Neutrophil (primary cell): ENCODE measurements around the gene ADAMTSL4.
A peak's percentile ranks its signal among the peaks of the same experiment; 100 is the strongest.
"Not testable (repeated sequence)": the region's sequence is repeated elsewhere in the genome, so short reads cannot be mapped to it uniquely, and the experiment has no call there.

Experiments used
- H3K27ac ChIP-seq: fragments of 200-600 bp; sonication (generic); 2 replicates; pipeline ENCODE4 v1.5.1; 2016; ENCODE audit warnings: mild to moderate bottlenecking, moderate library complexity
- H3K27me3 ChIP-seq: fragments of 200-600 bp; sonication (generic); 2 replicates; pipeline ENCODE4 v1.6.0; 2016; ENCODE audit warnings: mild to moderate bottlenecking
- H3K36me3 ChIP-seq: fragments of 200-600 bp; sonication (generic); 2 replicates; pipeline ENCODE4 v1.5.1; 2017
- H3K4me1 ChIP-seq, 2 experiments: fragments of 200-600 bp in 1 of 2; sonication (generic) in 1 of 2; 1 replicate in 1 of 2; 2 replicates in 1 of 2; pipeline versions ENCODE4 v1.5.1 to v1.6.1; 2013 to 2016; ENCODE audit warnings: low read depth in 1 of 2, low read length in 1 of 2, mild to moderate bottlenecking in 1 of 2, moderate library complexity in 1 of 2; ENCODE audit not compliant: control insufficient read depth in 1 of 2, insufficient read depth in 1 of 2
- H3K4me3 ChIP-seq, 2 experiments: fragments of 200-600 bp in 1 of 2; sonication (generic) in 1 of 2; 1 replicate in 1 of 2; 2 replicates in 1 of 2; pipeline ENCODE4 v1.5.1; 2013 to 2016; ENCODE audit warnings: low read depth in 1 of 2, low read length in 1 of 2, mild to moderate bottlenecking in 1 of 2, moderate library complexity in 1 of 2
- H3K9me3 ChIP-seq: fragments of 200-600 bp; sonication (generic); 2 replicates; pipeline ENCODE4 v1.5.1; 2016
- TF ChIP-seq, protein P1 (sequence below): fragments of 200-600 bp; sonication (generic); IDR thresholded peaks from 2 replicates; pipeline ENCODE4 v1.5.1; 2016; ENCODE audit warnings: antibody characterized with exemption

ADAMTSL4 gene

DNA sequence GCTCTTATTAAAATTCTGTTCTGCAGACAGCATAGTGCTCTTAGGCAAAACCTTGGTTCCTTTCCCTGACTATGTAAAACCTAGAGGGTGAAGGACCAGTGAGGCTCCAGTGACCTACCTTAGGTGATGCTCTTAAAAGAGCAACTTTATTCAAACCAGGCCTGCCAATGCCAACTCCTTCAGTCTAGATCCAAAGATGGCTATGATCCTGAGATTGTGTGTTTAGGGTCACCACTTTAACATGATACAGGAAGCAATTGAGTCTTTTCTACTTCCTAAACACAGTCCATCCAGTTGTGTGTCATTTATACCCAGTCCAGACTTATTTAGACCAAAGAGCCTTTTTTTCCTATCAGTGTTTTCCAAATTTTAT, 19.4 kb downstream of the ADAMTSL4 start:
- Histone ChIP-seq H3K36me3 (peaks cover 93% of the 10 kb centered on the region), H3K4me1 (peaks cover 99% of the 10 kb centered on the region in 2 experiments), H3K27ac (peak overlapping the region; percentile 99), H3K4me3 (peak overlapping the region; percentile 69 to 97), H3K27me3 (no peaks in the 10 kb centered on the region), H3K9me3 (no peaks in the 10 kb centered on the region)
- TF ChIP-seq, protein P1, sequence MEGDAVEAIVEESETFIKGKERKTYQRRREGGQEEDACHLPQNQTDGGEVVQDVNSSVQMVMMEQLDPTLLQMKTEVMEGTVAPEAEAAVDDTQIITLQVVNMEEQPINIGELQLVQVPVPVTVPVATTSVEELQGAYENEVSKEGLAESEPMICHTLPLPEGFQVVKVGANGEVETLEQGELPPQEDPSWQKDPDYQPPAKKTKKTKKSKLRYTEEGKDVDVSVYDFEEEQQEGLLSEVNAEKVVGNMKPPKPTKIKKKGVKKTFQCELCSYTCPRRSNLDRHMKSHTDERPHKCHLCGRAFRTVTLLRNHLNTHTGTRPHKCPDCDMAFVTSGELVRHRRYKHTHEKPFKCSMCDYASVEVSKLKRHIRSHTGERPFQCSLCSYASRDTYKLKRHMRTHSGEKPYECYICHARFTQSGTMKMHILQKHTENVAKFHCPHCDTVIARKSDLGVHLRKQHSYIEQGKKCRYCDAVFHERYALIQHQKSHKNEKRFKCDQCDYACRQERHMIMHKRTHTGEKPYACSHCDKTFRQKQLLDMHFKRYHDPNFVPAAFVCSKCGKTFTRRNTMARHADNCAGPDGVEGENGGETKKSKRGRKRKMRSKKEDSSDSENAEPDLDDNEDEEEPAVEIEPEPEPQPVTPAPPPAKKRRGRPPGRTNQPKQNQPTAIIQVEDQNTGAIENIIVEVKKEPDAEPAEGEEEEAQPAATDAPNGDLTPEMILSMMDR: no peak

DNA sequence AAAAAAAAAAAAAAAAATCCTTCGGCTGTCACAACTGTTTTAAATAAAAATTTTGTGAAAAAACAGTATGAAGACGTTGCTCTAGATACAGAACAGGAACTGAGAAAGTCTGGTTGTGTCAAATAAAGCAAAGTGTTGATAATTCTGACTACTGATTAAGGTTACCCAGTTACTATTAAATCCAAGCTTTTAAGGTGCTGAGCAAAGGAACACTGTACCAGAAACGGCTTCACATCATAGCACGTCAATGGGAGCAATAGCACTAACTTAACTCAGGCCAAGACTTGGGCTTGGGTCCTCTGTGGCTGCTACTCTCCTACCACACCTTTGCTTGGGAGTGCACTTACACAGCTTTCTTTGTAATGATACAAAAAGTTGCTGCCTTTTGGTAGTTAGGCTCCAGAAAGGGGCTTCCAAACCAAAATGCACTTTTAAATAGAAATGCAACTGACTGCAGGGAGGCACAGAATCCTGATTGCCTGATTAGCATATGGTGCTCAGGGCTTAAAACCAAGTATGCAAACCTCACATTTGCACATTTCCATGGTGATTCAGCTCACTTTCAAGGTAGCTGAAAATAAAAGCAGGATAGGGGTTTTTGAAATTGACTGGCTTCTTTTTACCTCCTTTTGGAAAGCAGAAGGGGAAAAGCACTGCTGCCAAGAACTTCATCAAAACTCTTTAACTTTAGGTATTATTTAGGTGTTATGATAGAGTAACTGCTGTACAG, 23.9 kb downstream of the ADAMTSL4 start:
- Histone ChIP-seq H3K27me3 (no peaks in the 10 kb centered on the region), H3K4me3 (peak overlapping the region; percentile 80 to 97), H3K36me3 (peaks cover 100% of the 10 kb centered on the region), H3K27ac (peak overlapping the region; percentile 100), H3K4me1 (peaks cover 76 to 79% of the 10 kb centered on the region in 2 experiments), H3K9me3 (no peaks in the 10 kb centered on the region)
- TF ChIP-seq, protein P1: no peak

DNA sequence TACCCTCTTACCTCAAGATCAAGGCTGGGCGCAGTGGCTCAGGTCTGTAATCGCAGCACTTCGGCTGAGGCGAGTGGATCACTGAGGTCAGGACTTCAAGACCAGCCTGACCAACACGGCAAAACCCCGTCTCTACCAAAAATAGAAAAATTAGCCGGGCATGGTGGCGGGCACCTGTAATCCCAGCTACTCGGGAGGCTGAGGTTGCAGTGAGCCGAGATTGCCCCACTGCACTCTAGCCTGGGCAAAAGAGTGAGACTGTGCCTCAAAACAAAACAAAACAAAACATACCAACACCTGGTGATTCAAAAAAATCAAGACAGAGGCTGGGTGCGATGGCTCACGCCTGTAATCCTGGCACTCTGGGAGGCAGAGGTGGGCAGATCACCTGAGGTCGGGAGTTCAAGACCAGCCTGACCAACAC, 24.5 kb downstream of the ADAMTSL4 start:
- Histone ChIP-seq H3K27ac (peak overlapping the region; percentile 100), H3K4me1 (peaks cover 71 to 73% of the 10 kb centered on the region in 2 experiments), H3K4me3 (peak overlapping the region; percentile 80 to 97), H3K36me3 (peaks cover 100% of the 10 kb centered on the region)
- not testable (repeated sequence) for H3K9me3 ChIP-seq, H3K27me3 ChIP-seq

DNA sequence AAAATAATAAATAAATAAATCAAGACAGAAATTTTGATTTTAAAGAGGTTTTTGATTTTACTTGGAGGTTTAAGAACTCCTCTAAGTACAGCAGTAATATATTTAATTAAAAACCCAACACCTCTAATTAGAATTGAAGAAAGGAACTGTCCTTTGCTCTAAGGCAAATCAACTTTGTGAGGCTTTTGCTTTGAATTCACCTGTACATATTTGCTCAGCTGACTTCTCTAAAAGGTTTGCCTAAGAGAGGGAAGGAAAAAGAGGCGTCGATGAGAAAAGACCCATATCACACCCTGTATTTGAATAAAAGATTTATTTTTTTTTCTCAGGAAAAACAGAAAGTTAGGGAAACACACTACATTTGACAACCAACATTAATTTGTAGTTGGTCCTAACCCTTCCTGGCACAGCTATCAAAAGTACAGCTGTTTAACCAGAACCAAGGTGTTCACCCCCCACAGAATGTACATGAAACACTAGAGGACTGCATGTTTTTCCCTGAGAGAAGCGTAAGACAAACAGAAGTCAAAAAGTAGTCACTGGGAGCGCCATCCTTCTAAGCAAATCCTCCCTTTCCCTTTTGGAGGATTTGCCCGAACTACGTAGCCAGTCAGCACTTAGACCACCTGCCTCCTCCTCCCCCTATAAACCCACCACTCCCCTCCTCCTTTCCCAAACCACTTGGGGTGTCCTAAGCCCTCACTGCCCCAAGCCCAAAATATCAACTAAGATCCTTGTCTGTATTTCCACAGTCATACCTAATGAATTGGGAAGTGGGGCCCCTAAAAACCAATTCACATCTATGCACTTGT, 25.3 kb downstream of the ADAMTSL4 start:
- Histone ChIP-seq H3K36me3 (peaks cover 97% of the 10 kb centered on the region), H3K4me3 (peak overlapping the region; percentile 80 to 97), H3K27me3 (no peaks in the 10 kb centered on the region), H3K27ac (peak overlapping the region; percentile 100), H3K4me1 (peaks cover 63 to 65% of the 10 kb centered on the region in 2 experiments), H3K9me3 (no peaks in the 10 kb centered on the region)
- TF ChIP-seq, protein P1: no peak

DNA sequence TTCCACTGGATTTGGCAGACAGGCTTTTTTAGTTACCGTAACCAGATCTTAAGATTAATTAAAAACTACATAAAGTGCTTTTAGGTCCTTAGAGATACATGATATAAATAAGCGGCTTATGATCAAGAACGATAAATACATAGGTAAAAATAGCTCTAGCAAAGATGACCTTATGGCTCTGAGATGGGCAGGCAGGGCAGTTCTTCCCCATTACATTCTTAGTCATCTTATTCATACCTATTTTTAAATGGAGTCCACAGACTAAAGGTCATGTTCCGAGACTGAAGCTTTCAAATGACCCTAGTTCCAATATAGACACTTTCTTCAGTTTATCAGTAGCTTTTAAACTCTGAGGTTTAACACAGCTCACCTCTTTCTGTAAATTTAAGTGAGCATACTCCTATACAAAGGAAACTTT, 25.9 kb downstream of the ADAMTSL4 start:
- Histone ChIP-seq H3K4me1 (peaks cover 59 to 63% of the 10 kb centered on the region in 2 experiments), H3K36me3 (peaks cover 91% of the 10 kb centered on the region), H3K27ac (peak overlapping the region; percentile 100), H3K4me3 (peak overlapping the region; percentile 80 to 97), H3K27me3 (no peaks in the 10 kb centered on the region), H3K9me3 (no peaks in the 10 kb centered on the region)
- TF ChIP-seq, protein P1: no peak
